Gastroesophageal sphincter (tissue), 4 donors: ENCODE measurements around the gene LYSMD2. TPM values are rescaled to one million over a fixed set of nuclear protein-coding genes. Genes with fewer than 3 reads are reported as not detected.

Experiments
- ATAC-seq: fragments of 150-250 bp; one replicate; pipeline ENCODE4 v1.9.1; 2016; ENCODE audit warnings: mild to moderate bottlenecking, moderate library complexity
- H3K27ac ChIP-seq, 4 donors: fragments of 200-600 bp; sonication (generic) in 3 of 4; 1 replicate in 3 of 4; 2 replicates in 1 of 4; pipeline ENCODE4 v1.5.1; 2016 to 2019
- H3K27me3 ChIP-seq: fragments of 200-600 bp; sonication (generic); one replicate; pipeline ENCODE4 v1.5.1; 2019
- H3K36me3 ChIP-seq, 2 donors: fragments of 200-600 bp; sonication (generic); one replicate each; pipeline ENCODE4 v1.5.1; 2019; ENCODE audit warnings: control low read depth in 1 of 2
- H3K4me1 ChIP-seq, 3 donors: fragments of 200-600 bp; sonication (generic); 1 replicate in 2 of 3; 2 replicates in 1 of 3; pipeline ENCODE4 v1.5.1; 2016 to 2019; ENCODE audit warnings: control low read depth in 2 of 3
- H3K4me3 ChIP-seq, 2 donors: fragments of 200-600 bp; sonication (generic); one replicate each; pipeline ENCODE4 v1.5.1; 2019; ENCODE audit warnings: mild to moderate bottlenecking in 1 of 2, moderate library complexity in 1 of 2
- H3K9me3 ChIP-seq, 3 donors: fragments of 200-600 bp; sonication (generic); one replicate each; pipeline ENCODE4 v1.5.1; 2017 to 2019; ENCODE audit warnings: control low read depth in 2 of 3
- EP300 ChIP-seq: sonication (generic); formaldehyde crosslinking; IDR thresholded peaks from one replicate; pipeline ENCODE4 v1.6.1; 2017; ENCODE audit warnings: antibody characterized with exemption, mild to moderate bottlenecking
- POLR2A ChIP-seq, 2 donors: fragments of 450-650 bp; IDR thresholded peaks; one replicate each; pipeline ENCODE4 v1.6.1; 2017; ENCODE audit warnings: antibody characterized with exemption in 2 of 2, mild to moderate bottlenecking in 2 of 2, moderate library complexity in 1 of 2
- POLR2AphosphoS5 ChIP-seq: sonication (generic); formaldehyde crosslinking; IDR thresholded peaks from one replicate; pipeline ENCODE4 v1.6.1; 2017; ENCODE audit warnings: antibody characterized with exemption
- whole genome bisulfite sequencing, 2 donors: methylation state at CpG; one replicate each; pipeline ENCODE4 v1.1.5; 2018; ENCODE audit warnings: low coverage in 1 of 2; 5-methylcytosine and 5-hydroxymethylcytosine counted together
- total RNA-seq, 4 donors: library from RNA; depleted of rRNA; stranded (reverse); fragments of >200 nt; gene quantifications; one replicate each; pipeline ENCODE4 v1.1.0, GENCODE V29; 2016
- TF ChIP-seq, protein P1 (sequence below), 4 experiments: fragments of 200-600 bp in 2 of 4; fragments of 450-650 bp in 2 of 4; sonication (generic) in 1 of 4; IDR thresholded peaks; one replicate each; pipeline ENCODE4 v1.5.1; 2017 to 2019; ENCODE audit warnings: antibody characterized with exemption in 4 of 4, mild to moderate bottlenecking in 2 of 4, moderate library complexity in 2 of 4

Gene LYSMD2
- total RNA-seq, 4 donors from 2014 or later, result 8.9 to 27.9 (median 14.0) TPM

DNA sequence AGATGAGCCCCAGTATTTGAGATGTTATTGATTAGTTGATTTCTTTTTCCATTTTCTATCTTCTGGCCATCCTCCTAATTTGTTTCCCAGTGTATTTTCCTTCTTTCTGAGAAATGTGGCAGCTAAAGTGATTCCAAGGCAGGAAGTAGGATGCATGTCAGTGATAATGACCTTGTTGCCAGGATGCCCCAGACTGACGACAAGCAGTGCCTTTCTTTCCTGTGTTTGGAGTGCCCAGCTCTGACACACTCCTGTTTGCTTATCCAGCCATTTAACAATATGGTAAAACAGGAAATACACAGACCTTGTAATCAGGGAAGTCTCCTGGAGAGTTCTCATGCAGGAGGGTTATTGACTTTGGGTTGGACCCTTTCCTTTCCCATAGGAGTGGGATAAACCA lies 34.3 kb upstream of the LYSMD2 start:
- Histone ChIP-seq H3K9me3 (no peaks in the 10 kb centered on the region), H3K36me3 (peaks cover 0 to 87% of the 10 kb centered on the region in 2 donors), H3K4me3 (no peak overlapping the region), H3K27ac (no peak overlapping the region), H3K27me3 (no peaks in the 10 kb centered on the region), H3K4me1 (peaks cover 0 to 20% (median 0%) of the 10 kb centered on the region in 3 donors)
- ATAC-seq, result no peak
- TF ChIP-seq POLR2AphosphoS5 (no peak), EP300 (no peak), POLR2A (IDR thresholded peaks at IDR 0.05) (no peak)
- TF ChIP-seq, protein P1, sequence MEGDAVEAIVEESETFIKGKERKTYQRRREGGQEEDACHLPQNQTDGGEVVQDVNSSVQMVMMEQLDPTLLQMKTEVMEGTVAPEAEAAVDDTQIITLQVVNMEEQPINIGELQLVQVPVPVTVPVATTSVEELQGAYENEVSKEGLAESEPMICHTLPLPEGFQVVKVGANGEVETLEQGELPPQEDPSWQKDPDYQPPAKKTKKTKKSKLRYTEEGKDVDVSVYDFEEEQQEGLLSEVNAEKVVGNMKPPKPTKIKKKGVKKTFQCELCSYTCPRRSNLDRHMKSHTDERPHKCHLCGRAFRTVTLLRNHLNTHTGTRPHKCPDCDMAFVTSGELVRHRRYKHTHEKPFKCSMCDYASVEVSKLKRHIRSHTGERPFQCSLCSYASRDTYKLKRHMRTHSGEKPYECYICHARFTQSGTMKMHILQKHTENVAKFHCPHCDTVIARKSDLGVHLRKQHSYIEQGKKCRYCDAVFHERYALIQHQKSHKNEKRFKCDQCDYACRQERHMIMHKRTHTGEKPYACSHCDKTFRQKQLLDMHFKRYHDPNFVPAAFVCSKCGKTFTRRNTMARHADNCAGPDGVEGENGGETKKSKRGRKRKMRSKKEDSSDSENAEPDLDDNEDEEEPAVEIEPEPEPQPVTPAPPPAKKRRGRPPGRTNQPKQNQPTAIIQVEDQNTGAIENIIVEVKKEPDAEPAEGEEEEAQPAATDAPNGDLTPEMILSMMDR (IDR thresholded peaks at IDR 0.05), result no peak
- WGBS, 2 donors, result 29 to 43% methylated on average over 1 of the region's 1 CpG

DNA sequence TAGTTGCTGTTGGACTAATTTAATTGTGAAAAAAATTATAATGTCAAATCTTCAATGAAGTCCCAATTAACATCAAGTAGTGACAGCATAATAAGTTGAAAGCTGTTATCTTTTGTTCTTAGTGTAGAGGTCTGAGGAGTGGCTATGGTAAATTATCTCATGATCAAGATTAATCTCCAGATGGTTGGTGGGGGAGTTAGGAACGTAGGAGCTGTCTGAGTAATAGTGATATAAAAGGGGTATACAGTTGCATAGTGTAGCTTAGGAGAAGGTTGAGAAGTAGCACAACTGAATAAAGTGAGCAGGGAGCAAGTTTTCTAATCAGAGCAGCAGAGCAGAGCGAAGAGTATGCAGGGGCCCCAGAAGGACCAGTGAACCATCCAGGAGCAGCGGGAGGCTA lies 33.4 kb upstream of the LYSMD2 start:
- no peak overlapping the region for H3K27ac ChIP-seq
- no peak for ATAC-seq
- peaks cover 0 to 89% of the 10 kb centered on the region in 2 donors for H3K36me3 ChIP-seq
- no peaks in the 10 kb centered on the region for H3K9me3 ChIP-seq
- peaks cover 0 to 12% (median 0%) of the 10 kb centered on the region in 3 donors for H3K4me1 ChIP-seq
- H3K4me3 ChIP-seq, result no peak overlapping the region
- TF ChIP-seq POLR2AphosphoS5, result no peak
- no peak for TF ChIP-seq EP300
- TF ChIP-seq, protein P1 (IDR thresholded peaks at IDR 0.05), result no peak
- TF ChIP-seq POLR2A (IDR thresholded peaks at IDR 0.05), result no peak
- no peaks in the 10 kb centered on the region for H3K27me3 ChIP-seq
- 60 to 88% methylated on average over 3 of the region's 3 CpGs for WGBS, 2 donors

DNA sequence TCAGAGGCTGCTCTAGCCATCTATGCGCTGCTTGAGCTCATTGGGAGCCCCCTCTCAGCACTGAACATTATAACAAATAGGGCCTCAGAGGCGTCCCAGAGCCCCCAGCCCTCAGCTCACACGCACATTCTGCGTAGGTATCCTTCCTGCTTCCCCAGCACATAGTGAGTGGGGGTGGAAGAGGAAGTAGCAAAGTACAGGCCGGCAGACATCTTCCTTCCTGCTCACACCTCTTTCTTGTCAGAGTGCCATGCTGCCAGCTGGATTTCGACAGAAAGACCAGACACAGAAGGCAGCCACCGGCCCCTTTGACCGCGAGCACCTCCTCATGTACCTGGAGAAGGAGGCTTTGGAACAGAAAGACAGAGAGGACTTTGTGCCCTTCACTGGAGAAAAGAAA lies 30.6 kb upstream of the LYSMD2 start:
- Histone ChIP-seq H3K27me3 (no peaks in the 10 kb centered on the region), H3K4me3 (no peak overlapping the region), H3K9me3 (no peaks in the 10 kb centered on the region), H3K36me3 (peaks cover 0 to 60% of the 10 kb centered on the region in 2 donors), H3K27ac (peak overlapping the region in 1 of 4 donors; percentile 9), H3K4me1 (peaks cover 0 to 9% (median 0%) of the 10 kb centered on the region in 3 donors)
- WGBS, 2 donors, result 58% methylated on average over 7 of the region's 9 CpGs; no CpG with 5 or more reads in 1 of the 2 donors
- no peak for ATAC-seq
- TF ChIP-seq, protein P1 (IDR thresholded peaks at IDR 0.05), result no peak
- TF ChIP-seq EP300 (no peak), POLR2AphosphoS5 (no peak)

- peaks cover 0 to 9% (median 0%) of the 10 kb centered on the region in 3 donors for H3K4me1 ChIP-seq
- TF ChIP-seq POLR2AphosphoS5, result no peak
- TF ChIP-seq, protein P1 (IDR thresholded peaks at IDR 0.05), result no peak
- TF ChIP-seq POLR2A (IDR thresholded peaks at IDR 0.05), result no peak
- TF ChIP-seq EP300, result no peak
- no peaks in the 10 kb centered on the region for H3K9me3 ChIP-seq
- ATAC-seq, result no peak
- no peak overlapping the region for H3K27ac ChIP-seq
- H3K27me3 ChIP-seq, result no peaks in the 10 kb centered on the region
- no peak overlapping the region for H3K4me3 ChIP-seq
- H3K36me3 ChIP-seq, result peaks cover 0 to 44% of the 10 kb centered on the region in 2 donors
- 88 to 100% methylated on average over 1 of the region's 1 CpG for WGBS, 2 donors
Observed at GRCh38 chr15:51766341-51766740, 28.9 kb upstream of the LYSMD2 start.

DNA sequence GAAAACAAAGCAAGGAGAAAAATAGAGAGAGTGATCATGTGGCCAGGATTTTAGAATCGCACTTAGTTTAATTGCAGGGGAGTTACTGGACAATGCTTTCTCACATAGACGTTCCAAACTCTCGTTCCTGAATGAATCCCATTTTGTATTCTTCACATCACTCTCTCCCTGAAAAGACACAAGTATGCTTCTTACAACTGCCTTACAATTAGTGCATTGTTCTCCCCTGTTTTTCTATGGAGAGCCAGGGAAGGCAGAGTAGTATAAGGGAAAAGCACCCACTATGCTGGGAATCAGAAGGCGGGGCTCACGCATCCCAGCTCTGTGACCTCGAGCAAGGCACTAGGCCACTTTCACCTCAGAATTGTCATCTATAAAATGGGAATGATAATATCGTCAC lies 28.3 kb upstream of the LYSMD2 start:
- no peak for ATAC-seq
- WGBS, 2 donors, result 79 to 81% methylated on average over 5 to 7 of the region's 7 CpGs
- Histone ChIP-seq H3K4me1 (peaks cover 0 to 9% (median 0%) of the 10 kb centered on the region in 3 donors), H3K27me3 (no peaks in the 10 kb centered on the region), H3K36me3 (peaks cover 0 to 38% of the 10 kb centered on the region in 2 donors), H3K27ac (no peak overlapping the region), H3K9me3 (no peaks in the 10 kb centered on the region), H3K4me3 (no peak overlapping the region)
- TF ChIP-seq POLR2A (IDR thresholded peaks at IDR 0.05) (no peak), POLR2AphosphoS5 (no peak), EP300 (no peak)
- TF ChIP-seq, protein P1 (IDR thresholded peaks at IDR 0.05), result no peak
